Memory B cell (primary cell): ENCODE measurements around the gene LRP8.

Experiments used
- ATAC-seq: fragments of 150-1000 bp; cut with Tn5 transposase; 2 replicates; pipeline ENCODE4 v1.10.0; 2021; ENCODE audit warnings: low read depth, mild to moderate bottlenecking, moderate library complexity
- DNase-seq, 2 donors: peaks; one replicate each; pipeline ENCODE4 v3.0.0; 2022; ENCODE audit warnings: low spot score in 2 of 2
- H3K27ac Mint-ChIP-seq: one replicate; pipeline ENCODE4 v1.8.0; 2022; ENCODE audit warnings: mild to moderate bottlenecking, moderate library complexity, mixed read lengths
- H3K27me3 Mint-ChIP-seq: one replicate; pipeline ENCODE4 v1.8.0; 2022; ENCODE audit warnings: mixed read lengths
- H3K36me3 Mint-ChIP-seq: one replicate; pipeline ENCODE4 v1.8.0; 2022; ENCODE audit warnings: mild to moderate bottlenecking, mixed read lengths
- H3K4me1 Mint-ChIP-seq: one replicate; pipeline ENCODE4 v1.8.0; 2022; ENCODE audit warnings: mixed read lengths
- H3K4me3 Mint-ChIP-seq: one replicate; pipeline ENCODE4 v1.8.0; 2022; ENCODE audit warnings: mild to moderate bottlenecking, moderate library complexity, mixed read lengths
- H3K9me3 Mint-ChIP-seq: one replicate; pipeline ENCODE4 v1.8.0; 2022; ENCODE audit warnings: mixed read lengths

Gene LRP8

DNA sequence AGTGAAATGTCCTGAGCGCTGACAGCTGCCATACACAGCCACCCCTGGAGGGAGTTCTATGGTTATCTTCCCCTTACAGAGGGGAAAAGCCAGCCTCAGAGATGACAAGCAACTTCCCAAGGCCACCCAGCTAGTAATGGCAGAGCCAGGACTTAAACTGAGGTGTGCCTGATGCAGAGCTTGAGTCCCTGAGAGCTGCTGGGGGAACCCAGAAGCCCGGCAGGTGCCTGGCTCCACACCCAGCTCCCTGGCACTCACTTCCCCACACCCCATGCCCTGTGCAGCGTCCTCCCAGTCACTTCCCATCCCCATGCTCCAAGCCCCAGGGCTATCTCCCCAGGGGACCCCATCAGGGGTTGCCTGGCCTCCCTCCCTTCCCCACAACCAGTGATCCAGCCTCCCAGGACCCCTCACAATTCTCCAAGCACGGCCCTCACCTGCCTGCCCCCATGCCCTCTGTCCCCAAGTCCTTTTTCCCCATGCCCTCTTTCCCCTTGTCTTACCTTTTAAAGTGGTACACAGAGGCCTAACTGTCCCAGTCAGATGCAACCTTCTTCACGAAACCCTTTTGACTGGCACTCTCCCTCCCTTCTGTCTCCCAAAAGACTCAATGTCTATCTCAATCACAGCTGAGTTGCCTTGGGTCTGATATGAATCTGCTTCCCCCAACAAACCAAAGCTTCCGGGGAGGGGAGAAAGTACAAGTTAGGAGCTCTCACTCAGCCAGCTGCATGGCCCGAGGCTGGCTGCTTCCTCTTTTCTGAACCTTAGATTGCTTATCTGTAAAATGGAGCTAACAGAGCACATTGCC is 39.8 kb upstream of the LRP8 start:
- DNase-seq = peak; percentile 27 to 58
- Mint-ChIP-seq H3K36me3 (peaks cover 23% of the 10 kb centered on the region), H3K27ac (peak overlapping the region; percentile 94), H3K4me3 (peak overlapping the region; percentile 98), H3K9me3 (no peaks in the 10 kb centered on the region), H3K27me3 (no peaks in the 10 kb centered on the region), H3K4me1 (peaks cover 39% of the 10 kb centered on the region)
- ATAC-seq = peak; percentile 95

GRCh38 chr1:53366901-53367502 is 39.1 kb upstream of the LRP8 start:
- no peak for DNase-seq
- H3K4me1 Mint-ChIP-seq = peaks cover 39% of the 10 kb centered on the region
- peaks cover 23% of the 10 kb centered on the region for H3K36me3 Mint-ChIP-seq
- no peaks in the 10 kb centered on the region for H3K9me3 Mint-ChIP-seq
- no peaks in the 10 kb centered on the region for H3K27me3 Mint-ChIP-seq
- H3K4me3 Mint-ChIP-seq = peak overlapping the region; percentile 98
- ATAC-seq = no peak
- peak overlapping the region; percentile 94 for H3K27ac Mint-ChIP-seq

- Mint-ChIP-seq H3K27me3 (no peaks in the 10 kb centered on the region), H3K27ac (peak overlapping the region; percentile 68), H3K4me3 (peak overlapping the region; percentile 67), H3K36me3 (peaks cover 23% of the 10 kb centered on the region), H3K9me3 (no peaks in the 10 kb centered on the region), H3K4me1 (peaks cover 39% of the 10 kb centered on the region)
- no peak for ATAC-seq
- no peak for DNase-seq
Measured at GRCh38 chr1:53365437-53366063, 37.7 kb upstream of the LRP8 start.

- Mint-ChIP-seq H3K36me3 (peaks cover 25% of the 10 kb centered on the region), H3K4me1 (peaks cover 35% of the 10 kb centered on the region), H3K4me3 (no peak overlapping the region), H3K9me3 (no peaks in the 10 kb centered on the region), H3K27me3 (no peaks in the 10 kb centered on the region), H3K27ac (no peak overlapping the region)
- ATAC-seq = no peak
- peak in 1 of 2 donors; percentile 8 for DNase-seq
Measured at GRCh38 chr1:53362851-53363642, 35.2 kb upstream of the LRP8 start.

DNA sequence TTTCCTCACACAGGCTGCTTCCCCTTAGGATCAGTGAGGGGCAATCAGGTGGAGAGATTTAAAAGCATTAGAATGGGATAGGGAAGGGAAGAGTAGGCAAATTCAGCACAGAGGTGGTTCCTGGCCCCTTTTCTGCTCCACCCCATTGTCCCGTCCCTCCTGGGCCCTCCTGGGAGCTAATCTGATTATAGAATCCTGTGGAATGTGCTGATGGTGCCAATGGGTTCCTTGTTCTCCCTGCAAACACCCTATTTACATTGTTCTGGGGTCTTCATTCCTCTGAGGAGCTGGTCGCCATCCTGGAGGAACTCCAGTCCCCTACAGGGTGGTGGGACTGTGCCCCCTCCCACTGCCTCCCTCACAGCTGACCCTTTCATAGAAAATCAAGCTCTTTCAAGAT is 34.4 kb upstream of the LRP8 start:
- DNase-seq (peak in 1 of 2 donors; percentile 6), ATAC-seq (no peak)
- H3K27me3 Mint-ChIP-seq = no peaks in the 10 kb centered on the region
- H3K9me3 Mint-ChIP-seq = no peaks in the 10 kb centered on the region
- peaks cover 24% of the 10 kb centered on the region for H3K36me3 Mint-ChIP-seq
- no peak overlapping the region for H3K4me3 Mint-ChIP-seq
- H3K27ac Mint-ChIP-seq = no peak overlapping the region
- H3K4me1 Mint-ChIP-seq = peaks cover 31% of the 10 kb centered on the region

DNA sequence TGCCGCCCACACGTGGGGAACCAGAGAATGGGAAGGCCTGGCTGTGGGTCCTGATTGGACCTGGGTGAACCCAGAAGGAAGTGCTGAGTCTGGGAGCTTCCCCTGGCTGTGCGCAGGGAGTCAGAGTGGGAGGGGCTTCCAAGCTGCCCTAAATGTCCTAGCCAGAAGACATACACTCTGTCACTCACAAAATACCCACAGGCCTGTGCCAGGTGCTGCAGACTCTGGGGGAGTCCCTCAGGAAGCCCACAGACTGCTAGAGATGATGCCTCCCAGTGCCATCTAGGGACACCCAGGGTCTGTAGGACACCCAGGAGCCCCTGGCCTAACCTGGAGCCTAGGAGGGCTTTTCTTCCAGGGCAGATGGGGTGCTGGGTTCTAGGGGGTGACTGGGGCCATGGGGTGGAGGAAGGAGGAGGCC is 33.7 kb upstream of the LRP8 start:
- peaks cover 3% of the 10 kb centered on the region for H3K9me3 Mint-ChIP-seq
- no peak overlapping the region for H3K4me3 Mint-ChIP-seq
- H3K27ac Mint-ChIP-seq = no peak overlapping the region
- H3K36me3 Mint-ChIP-seq = peaks cover 26% of the 10 kb centered on the region
- ATAC-seq = no peak
- no peak for DNase-seq
- H3K4me1 Mint-ChIP-seq = peaks cover 24% of the 10 kb centered on the region
- H3K27me3 Mint-ChIP-seq = no peaks in the 10 kb centered on the region

GRCh38 chr1:53359934-53360276 is 32.0 kb upstream of the LRP8 start:
- Mint-ChIP-seq H3K4me3 (no peak overlapping the region), H3K4me1 (peaks cover 13% of the 10 kb centered on the region), H3K27ac (no peak overlapping the region), H3K9me3 (peaks cover 3% of the 10 kb centered on the region), H3K27me3 (no peaks in the 10 kb centered on the region), H3K36me3 (peaks cover 18% of the 10 kb centered on the region)
- no peak for ATAC-seq
- peak in 1 of 2 donors; percentile 8 for DNase-seq

GRCh38 chr1:53359225-53359933 is 31.5 kb upstream of the LRP8 start:
- ATAC-seq = no peak
- Mint-ChIP-seq H3K27ac (no peak overlapping the region), H3K4me1 (peaks cover 11% of the 10 kb centered on the region), H3K9me3 (peaks cover 3% of the 10 kb centered on the region), H3K36me3 (peaks cover 15% of the 10 kb centered on the region), H3K4me3 (no peak overlapping the region), H3K27me3 (no peaks in the 10 kb centered on the region)
- DNase-seq = peak in 1 of 2 donors; percentile 7

- Mint-ChIP-seq H3K36me3 (peaks cover 5% of the 10 kb centered on the region), H3K4me1 (no peaks in the 10 kb centered on the region), H3K9me3 (peaks cover 3% of the 10 kb centered on the region), H3K27me3 (no peaks in the 10 kb centered on the region), H3K27ac (no peak overlapping the region), H3K4me3 (no peak overlapping the region)
- ATAC-seq (no peak), DNase-seq (no peak)
Measured at GRCh38 chr1:53356637-53357036, 28.8 kb upstream of the LRP8 start.

DNA sequence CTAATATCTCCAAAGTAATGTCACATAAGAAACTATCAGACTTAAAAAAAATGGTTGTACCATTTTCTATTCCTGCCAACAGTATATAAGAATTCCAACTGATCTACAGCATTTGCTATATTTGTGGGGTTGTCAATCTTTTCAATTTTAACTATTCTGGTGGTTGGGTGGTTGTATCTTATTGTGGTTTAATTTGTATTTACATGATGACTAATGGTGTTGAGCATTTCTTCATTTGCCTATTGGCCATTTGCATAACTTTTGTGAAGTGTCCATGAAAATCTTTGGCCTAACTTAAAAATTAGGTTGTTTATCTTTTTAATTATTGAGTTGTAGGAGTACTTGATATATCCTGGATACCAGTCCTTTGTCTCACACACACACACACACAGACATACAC is 26.2 kb upstream of the LRP8 start:
- Mint-ChIP-seq H3K27ac (no peak overlapping the region), H3K9me3 (peaks cover 3% of the 10 kb centered on the region), H3K4me3 (no peak overlapping the region), H3K27me3 (no peaks in the 10 kb centered on the region), H3K36me3 (peaks cover 2% of the 10 kb centered on the region), H3K4me1 (no peaks in the 10 kb centered on the region)
- no peak for ATAC-seq
- DNase-seq = no peak

DNA sequence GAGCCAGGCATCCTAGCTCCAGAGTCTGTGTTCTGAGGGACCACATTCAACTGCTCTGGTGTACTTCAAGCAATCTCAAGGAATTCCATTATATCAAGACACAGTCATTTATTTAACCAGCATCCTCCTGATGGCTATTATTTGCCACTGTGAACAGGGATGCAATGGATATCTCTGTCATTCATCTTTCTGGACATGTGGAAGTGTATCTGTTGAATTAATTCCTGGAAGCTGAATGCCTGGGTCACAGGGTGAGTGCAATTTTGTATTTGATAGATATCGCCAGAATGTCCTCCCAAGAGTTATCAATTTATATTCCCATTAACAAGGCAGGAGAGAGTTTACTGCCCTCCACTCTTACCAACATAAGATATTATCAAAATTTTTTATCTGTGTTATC is 24.7 kb upstream of the LRP8 start:
- no peaks in the 10 kb centered on the region for H3K4me1 Mint-ChIP-seq
- H3K9me3 Mint-ChIP-seq = peaks cover 3% of the 10 kb centered on the region
- H3K27me3 Mint-ChIP-seq = no peaks in the 10 kb centered on the region
- H3K27ac Mint-ChIP-seq = no peak overlapping the region
- no peak overlapping the region for H3K4me3 Mint-ChIP-seq
- DNase-seq (no peak), ATAC-seq (no peak)
- H3K36me3 Mint-ChIP-seq = peaks cover 2% of the 10 kb centered on the region

GRCh38 chr1:53350853-53351767 is 23.2 kb upstream of the LRP8 start:
- DNase-seq (no peak), ATAC-seq (no peak)
- Mint-ChIP-seq H3K27ac (no peak overlapping the region), H3K4me3 (no peak overlapping the region), H3K27me3 (no peaks in the 10 kb centered on the region), H3K36me3 (no peaks in the 10 kb centered on the region), H3K9me3 (no peaks in the 10 kb centered on the region), H3K4me1 (peaks cover 2% of the 10 kb centered on the region)
